OCI-LY7 (cell line): Measurements from ENCODE around the gene INO80D. TPM values are rescaled to one million over a fixed set of nuclear protein-coding genes. Genes with fewer than 3 reads are reported as not detected.
"Not testable (repeated sequence)": the region's sequence is repeated elsewhere in the genome, so short reads cannot be mapped to it uniquely, and the experiment has no call there.

Experiments used
- BruUV-seq: library from RNA; stranded (reverse); fragments of 400-500 nt; replicated peaks from 2 replicates; lab custom pipeline; 2021; lab: Mats Ljungman, UMichigan
- CTCF ChIA-PET: fragments of 300-600 bp; sonication (Branson Sonifier 250); formaldehyde crosslinking; loops from one replicate; lab custom pipeline; 2022; ENCODE audit warnings: antibody characterized with exemption; ENCODE audit not compliant: unreplicated experiment; lab: Charles Lee
- POLR2A ChIA-PET: fragments of 300-600 bp; sonication (Branson Sonifier 250); formaldehyde crosslinking; loops from one replicate; lab custom pipeline; 2022; ENCODE audit warnings: antibody characterized with exemption; lab: Charles Lee
- DNase-seq: peaks from one replicate; pipeline ENCODE4 v3.0.0-alpha.2; 2015; ENCODE audit warnings: low spot score
- H2AFZ ChIP-seq: fragments of 200-600 bp; sonication (generic), shearing (Covaris generic); 2 replicates; pipeline ENCODE4 v1.6.1; 2014; ENCODE audit warnings: mild to moderate bottlenecking, antibody characterized with exemption, low read length, moderate library complexity
- H3K27ac ChIP-seq: fragments of 200-600 bp; sonication (generic); 2 replicates; pipeline ENCODE4 v1.5.1; 2014; ENCODE audit warnings: mixed run types, low read depth, mild to moderate bottlenecking, moderate library complexity, low read length, inconsistent platforms; ENCODE audit not compliant: poor library complexity, severe bottlenecking
- H3K36me3 ChIP-seq: fragments of 200-600 bp; sonication (generic); 2 replicates; pipeline ENCODE4 v1.6.1; 2014; ENCODE audit warnings: mild to moderate bottlenecking, antibody characterized with exemption, low read length, moderate library complexity, mixed read lengths; ENCODE audit not compliant: insufficient read depth
- H3K4me1 ChIP-seq: fragments of 200-600 bp; sonication (generic); 2 replicates; pipeline ENCODE4 v1.5.1; 2014; ENCODE audit warnings: mild to moderate bottlenecking, low read length; ENCODE audit not compliant: insufficient read depth, poor library complexity, severe bottlenecking
- H3K4me2 ChIP-seq: fragments of 200-600 bp; sonication (generic); 2 replicates; pipeline ENCODE4 v1.6.1; 2014; ENCODE audit warnings: mild to moderate bottlenecking, low read length
- H3K4me3 ChIP-seq: fragments of 200-600 bp; sonication (generic); 2 replicates; pipeline ENCODE4 v1.5.1; 2014; ENCODE audit warnings: mild to moderate bottlenecking, low read depth, low read length; ENCODE audit not compliant: poor library complexity, severe bottlenecking
- H3K79me2 ChIP-seq: fragments of 200-600 bp; sonication (generic); 2 replicates; pipeline ENCODE4 v1.6.1; 2016; ENCODE audit warnings: low read depth, mild to moderate bottlenecking, low read length, moderate library complexity, mixed read lengths; ENCODE audit not compliant: insufficient read depth
- H3K9me2 ChIP-seq: fragments of 200-600 bp; sonication (generic); 2 replicates; pipeline ENCODE4 v1.6.1; 2016; ENCODE audit warnings: mild to moderate bottlenecking, low read length, mixed read lengths; ENCODE audit not compliant: insufficient read depth
- H3K9me3 ChIP-seq: fragments of 200-600 bp; sonication (generic); 2 replicates; pipeline ENCODE4 v1.6.1; 2014; ENCODE audit warnings: mild to moderate bottlenecking, mixed run types, low read length, mixed read lengths
- H4K20me1 ChIP-seq: fragments of 200-600 bp; sonication (generic); 2 replicates; pipeline ENCODE4 v1.6.1; 2014; ENCODE audit warnings: mild to moderate bottlenecking, antibody characterized with exemption, low read length, moderate library complexity, mixed read lengths; ENCODE audit not compliant: insufficient read depth
- CTCF ChIP-seq: fragments of 200-600 bp; sonication (generic); conservative IDR thresholded peaks from 2 replicates; pipeline ENCODE4 v1.5.1; 2014; ENCODE audit warnings: mild to moderate bottlenecking, antibody characterized with exemption, low read length, moderate library complexity, mixed read lengths
- EZH2phosphoT487 ChIP-seq: fragments of 200-600 bp; sonication (generic); IDR thresholded peaks from 2 replicates; pipeline ENCODE4 v1.6.1; 2018; ENCODE audit warnings: low read depth, borderline replicate concordance, mild to moderate bottlenecking, mixed run types, antibody characterized with exemption, low read length, moderate library complexity, mixed read lengths
- intact Hi-C: fragments of 100-400 bp; cut with micrococcal nuclease; formaldehyde crosslinking; loops from one replicate; pipeline ENCODE4 v1.10.0; 2022; ENCODE audit not compliant: unreplicated experiment
- total RNA-seq, 2 experiments: library from RNA; depleted of rRNA in 1 of 2; stranded (reverse); fragments of >200 nt in 1 of 2; shearing (Covaris generic) in 1 of 2; gene quantifications; 2 replicates each; pipeline ENCODE4 v1.2.3, GENCODE V29; 2014 to 2022

INO80D gene
- total RNA-seq, 2 experiments from 2014 or later, result 14.2 to 21.6 TPM

GRCh38 chr2:205994344-205994743, 91.6 kb downstream of the INO80D start:
- Histone ChIP-seq H3K36me3 (0 out of 2 replicates have a peak, but pooled peaks cover 21% of the 10 kb centered on the region), H4K20me1 (no peaks in the 10 kb centered on the region), H3K27ac (no peak overlapping the region), H3K9me3 (no peaks in the 10 kb centered on the region), H3K4me3 (no peak overlapping the region), H3K79me2 (no peaks in the 10 kb centered on the region), H3K4me2 (no peak overlapping the region), H2AFZ (no peak overlapping the region), H3K4me1 (no peaks in the 10 kb centered on the region), H3K9me2 (no peaks in the 10 kb centered on the region)
- TF ChIP-seq CTCF (no peak), EZH2phosphoT487 (no peak)
- intact Hi-C loops, result no loop called here
- BruUV-seq, result no TSS peak
- no peak for DNase-seq
- CTCF ChIA-PET, result no interaction called here
- POLR2A ChIA-PET, result interaction anchor here (0.7 kb wide), 1 partner anchor 135 kb away, joined by 3 read pairs; no protein-coding TSS in a partner anchor

- Histone ChIP-seq H3K9me2 (no peaks in the 10 kb centered on the region), H3K36me3 (0 out of 2 replicates have a peak, but pooled peaks cover 9% of the 10 kb centered on the region), H4K20me1 (no peaks in the 10 kb centered on the region), H3K79me2 (no peaks in the 10 kb centered on the region), H3K4me2 (no peak overlapping the region), H3K9me3 (no peaks in the 10 kb centered on the region), H3K27ac (no peak overlapping the region), H2AFZ (no peak overlapping the region), H3K4me1 (no peaks in the 10 kb centered on the region), H3K4me3 (no peak overlapping the region)
- CTCF ChIA-PET, result no interaction called here
- TF ChIP-seq CTCF (no peak), EZH2phosphoT487 (no peak)
- intact Hi-C loops, result no loop called here
- POLR2A ChIA-PET, result no interaction called here
- BruUV-seq, result no TSS peak
- no peak for DNase-seq
These were observed 95.9 kb downstream of the INO80D start for GRCh38 chr2:205990104-205990503.

- no TSS peak for BruUV-seq
- TF ChIP-seq EZH2phosphoT487 (no peak), CTCF (no peak)
- no peak overlapping the region for H2AFZ ChIP-seq
- no peaks in the 10 kb centered on the region for H3K79me2 ChIP-seq
- no peaks in the 10 kb centered on the region for H3K9me2 ChIP-seq
- no peak overlapping the region for H3K27ac ChIP-seq
- H3K36me3 ChIP-seq, result 0 out of 2 replicates have a peak, but pooled peaks cover 9% of the 10 kb centered on the region
- ChIA-PET POLR2A (interaction anchor here (1.0 kb wide), 1 partner anchor 9 kb away, joined by 3 read pairs; no protein-coding TSS in a partner anchor), CTCF (no interaction called here)
- no peak overlapping the region for H3K4me3 ChIP-seq
- no peaks in the 10 kb centered on the region for H3K4me1 ChIP-seq
- H3K9me3 ChIP-seq, result no peaks in the 10 kb centered on the region
- H4K20me1 ChIP-seq, result no peaks in the 10 kb centered on the region
- no peak for DNase-seq
- intact Hi-C loops, result no loop called here
- H3K4me2 ChIP-seq, result no peak overlapping the region
These were observed 96.5 kb downstream of the INO80D start for GRCh38 chr2:205989271-205990071.

GRCh38 chr2:205988681-205989080, 97.3 kb downstream of the INO80D start:
- H3K4me1 ChIP-seq, H3K36me3 ChIP-seq, H3K9me2 ChIP-seq, DNase-seq, H3K9me3 ChIP-seq, H4K20me1 ChIP-seq, H3K4me2 ChIP-seq, intact Hi-C loops, BruUV-seq, H3K27ac ChIP-seq, H3K4me3 ChIP-seq, H2AFZ ChIP-seq, H3K79me2 ChIP-seq, CTCF ChIA-PET: not testable (repeated sequence)
- POLR2A ChIA-PET, result interaction anchor here (0.6 to 1.4 kb wide), 3 partner anchors 9 to 1715 kb away, joined by 3 to 4 read pairs (median 3); no protein-coding TSS in a partner anchor
